GM21825 (cell line): Measurements from ENCODE around the gene MOCS1.

Experiments used
- ATAC-seq: cut with Tn5 transposase; IDR thresholded peaks from one replicate; pipeline ENCODE4 v1.9.1; 2021; ENCODE audit warnings: mild to moderate bottlenecking, moderate library complexity; ENCODE audit not compliant: unreplicated experiment

Gene MOCS1

DNA sequence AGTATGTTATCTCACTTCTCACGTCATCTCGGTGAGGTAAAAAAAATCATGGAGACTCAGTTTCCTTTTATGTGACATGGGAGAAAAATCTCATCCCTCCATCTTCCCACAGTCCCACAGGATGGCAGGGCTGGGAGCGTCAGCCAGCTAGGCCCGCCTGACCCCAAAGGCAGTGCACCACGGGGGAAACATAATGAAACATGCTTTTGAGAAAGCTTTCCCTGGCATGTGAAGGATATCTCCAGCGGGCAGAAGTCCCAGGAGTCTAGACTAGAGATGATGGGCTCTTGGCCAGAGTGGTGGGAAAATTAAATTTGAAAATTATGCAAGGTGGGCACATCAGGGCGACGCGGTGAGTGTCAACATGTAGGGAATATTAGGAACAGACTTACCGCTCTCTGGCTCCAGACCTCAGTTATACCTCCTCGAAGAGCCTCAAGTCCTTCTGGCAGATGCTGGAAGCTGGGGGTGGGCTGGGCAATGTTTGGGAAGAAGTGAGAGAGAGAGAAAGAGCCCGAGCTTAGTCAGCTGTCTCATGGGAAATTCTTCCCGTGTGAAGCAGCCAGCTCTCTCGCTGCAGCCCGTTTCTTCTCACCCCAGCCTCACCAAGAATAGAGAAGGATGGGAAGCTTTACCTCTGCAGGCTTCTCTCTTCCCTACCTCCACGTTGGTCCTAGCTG, 52.3 kb downstream of the MOCS1 start:
- ATAC-seq = no peak

DNA sequence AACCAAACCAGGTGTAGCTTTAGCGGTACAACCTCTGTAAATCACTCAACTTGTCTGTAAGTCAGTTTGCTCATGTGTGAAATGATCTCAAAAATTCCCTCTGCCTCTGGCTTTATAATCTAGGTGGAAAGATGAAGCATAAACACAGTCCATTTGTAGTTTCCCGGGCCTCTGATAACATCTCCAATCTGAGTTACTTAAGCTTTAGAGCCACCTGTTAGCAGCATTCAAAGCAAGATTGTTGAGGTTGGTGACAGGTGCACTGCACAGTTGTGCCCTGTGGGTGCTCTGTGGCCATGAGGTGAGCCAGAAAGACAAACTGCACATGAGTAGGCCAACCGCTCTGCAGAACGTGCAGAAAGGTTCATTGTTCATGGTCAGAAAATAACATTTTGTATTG, 53.7 kb downstream of the MOCS1 start:
- ATAC-seq = no peak

DNA sequence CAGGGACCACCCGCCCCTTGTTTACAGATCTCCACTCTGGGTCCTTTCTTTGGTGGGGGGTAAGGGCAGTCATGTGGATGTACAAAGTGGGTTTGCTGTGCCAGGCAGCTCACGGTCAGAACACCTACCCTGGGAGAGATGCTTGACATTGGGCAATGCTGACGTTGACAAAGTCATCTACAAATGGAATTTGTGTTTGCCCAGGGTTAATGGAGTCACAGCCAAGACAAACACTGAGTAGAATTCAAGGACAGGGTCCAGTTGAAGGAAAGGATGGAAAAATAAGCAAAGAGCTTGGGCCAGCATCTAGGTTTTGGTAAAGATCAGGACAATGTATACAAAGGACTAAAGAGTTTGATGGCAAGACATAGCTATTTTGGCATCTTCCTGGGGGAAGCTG, 54.7 kb downstream of the MOCS1 start:
- ATAC-seq = no peak

DNA sequence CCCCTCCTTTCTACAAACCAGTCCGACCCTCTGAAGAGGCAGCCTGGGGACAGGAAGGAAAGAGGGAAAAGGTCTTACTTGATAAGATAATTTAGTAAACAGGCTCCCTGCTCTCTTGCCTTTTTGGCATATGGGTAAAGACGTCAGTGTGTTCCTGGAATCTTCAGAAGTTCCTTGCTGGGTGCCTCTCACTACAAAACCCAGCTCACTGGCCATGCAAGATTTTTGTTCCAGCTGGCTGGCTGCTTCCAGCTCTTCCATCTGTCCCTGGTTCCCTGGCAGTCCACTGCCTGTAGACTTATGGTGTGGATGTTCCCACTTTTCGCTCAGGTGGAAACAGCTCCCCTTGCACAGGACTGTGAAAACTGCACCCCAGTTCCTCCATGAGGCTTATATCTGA, 57.4 kb downstream of the MOCS1 start:
- ATAC-seq = no peak

DNA sequence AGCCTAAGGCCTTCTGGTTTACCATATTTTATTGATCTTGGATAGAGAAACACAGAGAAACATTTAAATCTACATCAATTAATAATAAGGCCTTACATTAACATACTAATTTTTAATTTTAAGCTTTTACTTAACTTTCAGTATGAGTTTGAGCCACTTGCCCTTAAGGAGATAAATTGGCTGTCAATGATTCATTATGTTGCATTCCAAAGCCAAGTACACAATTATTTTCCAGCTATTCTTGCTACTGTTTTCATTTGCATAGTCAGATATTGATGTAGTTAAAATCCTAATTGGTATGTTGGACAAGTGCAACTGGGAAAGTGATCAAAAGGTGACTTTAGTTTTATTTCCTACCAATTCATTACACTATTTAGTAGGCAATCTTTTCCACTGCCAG, 58.2 kb downstream of the MOCS1 start:
- no peak for ATAC-seq

DNA sequence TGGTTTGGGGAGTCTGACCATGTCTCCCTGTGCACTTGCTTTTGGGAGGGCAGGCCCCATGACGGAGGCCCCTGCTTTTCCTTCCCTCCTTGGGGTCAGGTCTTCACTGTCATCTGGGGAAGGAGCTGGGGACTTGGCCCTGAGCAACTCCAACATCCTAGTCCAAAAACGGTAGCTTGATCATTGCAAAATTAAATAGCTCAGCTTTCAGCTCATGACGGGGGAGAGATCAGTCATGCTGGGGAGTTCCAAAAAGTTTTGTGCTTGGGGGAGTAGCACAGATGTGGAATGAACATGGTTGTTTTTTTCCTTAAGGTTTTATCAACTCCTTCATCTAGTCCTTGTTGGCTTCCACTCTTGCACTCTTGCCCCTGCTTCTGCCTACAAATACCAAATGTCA, 60.8 kb downstream of the MOCS1 start:
- ATAC-seq = no peak

DNA sequence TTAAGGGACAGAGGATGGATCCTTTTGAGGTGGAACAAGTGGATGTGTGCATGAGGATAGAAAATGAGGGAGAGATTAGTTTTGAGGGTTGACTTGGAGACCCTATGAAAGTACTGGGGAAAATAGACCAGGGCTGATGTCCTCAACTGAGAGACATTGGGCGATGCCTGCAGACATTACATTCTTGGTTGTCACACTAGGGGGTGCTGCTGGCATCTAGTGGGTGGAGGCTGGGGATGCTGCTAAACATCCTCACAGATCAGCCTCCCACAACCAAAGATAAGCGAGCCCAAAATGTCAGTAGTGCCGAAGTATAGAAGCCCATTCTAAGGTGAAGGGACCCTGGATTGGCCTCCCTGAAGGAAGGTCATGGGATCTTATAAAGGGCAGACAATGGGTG, 63.3 kb downstream of the MOCS1 start:
- no peak for ATAC-seq

DNA sequence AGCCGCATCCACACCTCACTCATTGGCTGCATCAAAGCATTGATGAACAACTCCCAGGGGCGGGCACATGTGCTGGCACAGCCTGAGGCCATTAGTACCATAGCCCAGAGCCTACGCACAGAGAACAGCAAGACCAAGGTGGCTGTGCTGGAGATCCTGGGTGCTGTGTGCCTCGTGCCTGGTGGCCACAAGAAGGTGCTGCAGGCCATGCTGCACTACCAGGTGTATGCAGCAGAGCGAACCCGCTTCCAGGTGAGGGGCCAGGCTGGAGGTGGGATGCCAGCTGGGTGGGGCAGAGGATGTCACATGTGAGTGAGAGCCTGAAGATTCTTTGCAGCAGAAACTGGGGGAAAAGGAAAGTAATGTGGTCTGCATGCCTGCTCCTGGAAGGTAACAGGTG, 66.7 kb downstream of the MOCS1 start:
- no peak for ATAC-seq

DNA sequence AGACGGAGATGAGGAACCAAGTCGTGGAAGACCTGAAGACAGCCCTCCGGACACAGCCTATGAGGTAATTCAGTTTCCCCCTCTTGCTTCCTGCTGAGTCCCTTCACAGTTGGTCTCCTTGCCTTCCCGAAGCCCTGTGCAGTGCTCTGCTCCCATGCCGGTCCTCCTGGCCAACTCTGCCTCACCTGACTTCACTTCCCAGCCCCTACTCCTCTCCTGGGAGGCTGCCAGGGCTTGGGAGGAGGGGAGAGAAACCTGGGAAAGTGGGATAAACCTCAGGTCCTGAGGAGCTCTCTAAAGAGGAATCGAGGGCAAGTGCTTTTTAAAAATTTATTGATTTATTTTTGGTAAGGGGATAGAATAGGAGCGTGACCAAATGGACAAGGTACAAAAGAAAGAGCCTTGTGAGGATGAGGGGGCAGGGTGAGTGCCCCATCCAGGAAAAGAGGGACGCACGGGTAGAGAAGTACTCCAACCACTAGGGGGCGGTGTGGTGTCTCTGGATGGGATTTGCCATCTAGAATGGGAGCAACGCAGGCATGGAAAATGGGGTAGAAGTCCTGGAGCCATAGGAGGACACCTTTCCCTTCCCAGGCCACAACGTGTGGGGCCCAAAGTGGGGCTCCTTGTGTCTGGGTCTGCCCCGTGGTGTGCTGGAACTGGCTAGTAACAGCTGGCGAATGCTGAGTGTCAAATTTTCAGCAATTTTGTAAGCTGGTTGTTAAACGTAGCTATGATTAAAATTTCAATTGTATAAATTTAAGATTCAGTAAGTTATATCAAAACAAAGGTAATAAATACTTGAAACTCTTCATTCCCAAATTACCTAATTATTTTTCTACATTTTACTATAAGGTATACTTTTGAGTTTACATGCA, 69.0 kb downstream of the MOCS1 start:
- no peak for ATAC-seq

DNA sequence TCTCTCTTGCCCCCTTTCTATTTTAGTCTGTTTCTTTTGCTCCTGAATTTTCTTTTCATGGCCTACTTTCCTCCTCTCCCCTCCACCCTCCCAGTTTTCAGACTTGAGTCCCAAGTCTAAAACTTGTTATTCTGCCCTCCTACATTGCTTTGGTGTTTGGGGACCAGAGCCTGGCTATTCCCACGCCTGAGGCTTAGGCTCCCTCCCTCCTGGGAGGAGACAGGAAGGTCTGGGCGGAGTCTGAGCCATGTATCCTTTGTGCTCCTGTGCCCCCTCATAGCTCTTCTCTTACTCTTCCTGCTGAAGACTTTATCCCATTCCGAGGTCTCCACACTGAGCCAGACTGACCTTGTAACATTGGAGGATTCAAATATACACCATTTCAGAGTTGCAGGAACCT, 72.6 kb downstream of the MOCS1 start:
- no peak for ATAC-seq

DNA sequence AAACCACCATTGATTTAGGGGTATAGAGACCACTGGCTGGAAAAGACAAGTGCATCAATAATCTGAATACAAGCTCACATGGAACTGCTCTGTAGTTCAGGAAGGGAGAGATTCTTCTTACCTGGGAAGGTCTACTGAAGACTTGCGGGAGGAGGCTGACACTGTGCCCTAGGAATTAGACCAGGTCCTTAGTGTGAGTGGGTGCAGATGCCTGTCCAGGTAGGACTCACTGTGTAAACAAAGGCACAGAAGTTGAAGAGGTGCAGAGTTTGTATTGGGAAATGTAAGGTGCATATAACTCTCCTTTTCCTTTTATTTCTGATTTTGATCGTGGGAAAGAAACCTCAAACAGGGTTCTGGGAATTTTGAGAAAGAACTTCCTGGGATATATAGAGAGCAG, 75.2 kb downstream of the MOCS1 start:
- no peak for ATAC-seq

DNA sequence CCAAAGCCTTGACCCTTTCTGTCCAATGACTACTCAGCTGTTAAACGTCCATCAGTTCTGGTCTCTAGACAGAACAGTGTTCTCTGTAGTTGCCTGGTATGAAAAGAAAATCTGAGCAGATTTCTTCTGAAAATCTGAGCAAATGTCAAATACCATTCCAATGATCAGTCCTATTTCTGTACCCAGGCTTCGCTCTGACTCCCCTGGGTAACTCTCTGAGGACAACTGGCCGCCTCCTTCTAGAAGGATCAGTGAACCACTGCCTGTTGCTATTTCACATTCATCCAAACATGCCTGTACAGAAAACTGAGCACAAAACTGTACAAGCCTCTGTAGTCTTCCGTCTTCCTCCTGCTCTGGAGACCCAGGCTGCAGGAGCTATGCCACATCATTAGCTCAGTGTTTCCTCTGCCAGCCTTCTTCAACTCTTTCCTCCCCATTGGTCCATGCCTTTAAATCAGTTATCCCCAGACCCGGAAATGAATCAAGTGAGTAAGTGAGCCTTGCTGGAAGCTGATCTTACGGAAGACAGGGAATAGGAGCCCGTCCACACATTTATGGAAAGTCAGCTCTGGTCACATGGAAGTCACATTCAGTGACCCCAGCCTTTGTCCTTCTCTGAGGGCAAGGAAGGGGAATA, 78.8 kb downstream of the MOCS1 start:
- no peak for ATAC-seq
